Measurements from ENCODE around the gene MCC.

MCC gene

GRCh38 chr5:113059232-113060040 lies 428.8 kb downstream of the MCC start (continued):
- TF ChIP-seq BCL6B (tag by site-specific recombination; IDR thresholded peaks at IDR 0.05) = no peak

- H3K4me3 ChIP-seq (ENCODE audit: low read depth, low read length) = no peak overlapping the region
- H3K4me1 ChIP-seq (ENCODE audit: control insufficient read depth, insufficient read depth, low read length) = no peaks in the 10 kb centered on the region; the same call in 1 of the 2 replicates
- no peak for TF ChIP-seq ATF2 (tag by site-specific recombination; IDR thresholded peaks at IDR 0.05; ENCODE audit: low read depth)
- TF ChIP-seq GLI4 (tag by site-specific recombination; IDR thresholded peaks at IDR 0.05) = no peak
- TF ChIP-seq ZNF76 (tag by site-specific recombination; IDR thresholded peaks at IDR 0.05; ENCODE audit: borderline replicate concordance, low read depth) = no peak
- no peak for TF ChIP-seq ZNF223 (tag by site-specific recombination; IDR thresholded peaks at IDR 0.05)
- TF ChIP-seq GLIS2 (tag by site-specific recombination; IDR thresholded peaks at IDR 0.05) = no peak
- TF ChIP-seq ZNF473 (tag by site-specific recombination; IDR thresholded peaks at IDR 0.05) = no peak
- no peak for TF ChIP-seq KLF16 (tag by site-specific recombination; IDR thresholded peaks at IDR 0.05)
- no peak for TF ChIP-seq ZNF639 (tag by site-specific recombination; IDR thresholded peaks at IDR 0.05)
- no peak for TF ChIP-seq ZSCAN18 (tag by site-specific recombination; IDR thresholded peaks at IDR 0.05)
- TF ChIP-seq ZNF560 (tag by site-specific recombination; IDR thresholded peaks at IDR 0.05; ENCODE audit: borderline replicate concordance) = no peak
- no peak for TF ChIP-seq PRDM10 (tag by site-specific recombination; IDR thresholded peaks at IDR 0.05)
- TF ChIP-seq ZNF37A (tag by site-specific recombination; IDR thresholded peaks at IDR 0.05) = no peak
- TF ChIP-seq ZNF510 (tag by site-specific recombination; IDR thresholded peaks at IDR 0.05; ENCODE audit: insufficient replicate concordance) = no peak
- no peak for TF ChIP-seq ZNF843 (tag by site-specific recombination; IDR thresholded peaks at IDR 0.05)
- no peak overlapping the region for H3K27ac ChIP-seq (ENCODE audit: extremely low read depth, low read depth, low read length)
- peaks cover 0 to 45% of the 10 kb centered on the region in 2 experiments; a peak in 2 of 3 replicates for H3K36me3 ChIP-seq (ENCODE audit: control insufficient read depth in 2 of 2, insufficient read depth in 1 of 2, low read length in 2 of 2)
- CTCF ChIA-PET = interaction anchor here (0.6 kb wide), 1 partner anchor 104 kb away, joined by 3 read pairs; no protein-coding TSS in a partner anchor
- POLR2A ChIA-PET = no interaction called here
- no peaks in the 10 kb centered on the region for H3K9me3 ChIP-seq (ENCODE audit: control insufficient read depth, insufficient read depth, low read depth, low read length)
Measured at GRCh38 chr5:113058706-113059226, 429.5 kb downstream of the MCC start.
